ENCODE data around the gene POU2F3.

POU2F3 gene

DNA sequence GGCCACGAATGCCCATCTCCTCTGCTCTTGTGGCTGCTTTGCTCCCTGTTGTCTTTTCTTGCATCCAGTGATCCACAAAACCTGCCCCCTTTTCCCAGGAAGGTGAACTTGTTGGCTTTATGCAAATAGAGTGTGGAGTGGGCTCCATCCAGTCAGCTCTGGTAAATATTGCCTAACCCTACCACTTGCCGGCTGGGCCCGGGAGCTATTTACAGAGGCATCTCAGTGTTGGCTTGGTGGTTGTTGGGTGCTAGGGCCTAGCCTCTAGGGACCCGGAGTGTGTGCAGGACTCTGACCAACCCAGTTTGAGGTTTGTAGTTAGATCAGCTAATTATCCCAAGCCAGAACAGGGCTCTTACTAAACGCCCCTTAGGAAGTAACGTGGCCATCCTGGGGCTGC lies 44.3 kb downstream of the POU2F3 start:
- Histone ChIP-seq H3K4me1 (ENCODE audit: control insufficient read depth, insufficient read depth, low read length, poor library complexity, severe bottlenecking) (peaks cover 17% of the 10 kb centered on the region), H3K36me3 (ENCODE audit: control insufficient read depth, insufficient read depth, low read length) (no peaks in the 10 kb centered on the region), H3K4me3 (ENCODE audit: extremely low read depth, insufficient read depth, low read length, poor library complexity, severe bottlenecking) (no peak overlapping the region), H3K9me3 (ENCODE audit: control insufficient read depth, low read length) (no peaks in the 10 kb centered on the region), H3K27ac (ENCODE audit: low read depth, low read length, severe bottlenecking) (no peak overlapping the region)
- 88 to 89% methylated on average over 1 to 4 of the region's 6 CpGs for WGBS, 2 experiments (ENCODE audit: insufficient coverage in 2 of 2)

DNA sequence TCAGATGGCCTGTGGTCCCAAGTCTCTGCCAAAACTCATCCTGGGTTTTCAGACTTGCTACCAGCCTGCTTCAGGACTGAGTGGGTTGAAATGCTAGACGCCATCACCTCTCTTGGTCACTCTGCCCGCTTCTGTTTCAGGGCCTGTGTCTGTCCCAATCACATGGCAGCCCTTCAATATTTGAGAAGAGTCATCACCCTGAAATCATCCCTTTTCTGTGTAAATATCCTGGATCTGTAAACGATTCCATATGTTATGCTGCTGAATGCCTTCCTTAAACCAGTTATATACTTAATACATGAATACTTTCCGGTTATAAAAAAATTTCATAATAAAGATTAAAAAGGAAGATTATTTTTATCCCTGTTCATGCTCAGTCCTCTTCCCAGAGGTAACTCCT lies 45.3 kb downstream of the POU2F3 start:
- no peaks in the 10 kb centered on the region for H3K36me3 ChIP-seq (ENCODE audit: control insufficient read depth, insufficient read depth, low read length)
- H3K9me3 ChIP-seq (ENCODE audit: control insufficient read depth, low read length) = no peaks in the 10 kb centered on the region
- 63 to 85% methylated on average over 1 to 2 of the region's 4 CpGs for WGBS, 2 experiments (ENCODE audit: insufficient coverage in 2 of 2)
- H3K27ac ChIP-seq (ENCODE audit: low read depth, low read length, severe bottlenecking) = no peak overlapping the region
- H3K4me3 ChIP-seq (ENCODE audit: extremely low read depth, insufficient read depth, low read length, poor library complexity, severe bottlenecking) = no peak overlapping the region
- H3K4me1 ChIP-seq (ENCODE audit: control insufficient read depth, insufficient read depth, low read length, poor library complexity, severe bottlenecking) = peaks cover 13% of the 10 kb centered on the region

DNA sequence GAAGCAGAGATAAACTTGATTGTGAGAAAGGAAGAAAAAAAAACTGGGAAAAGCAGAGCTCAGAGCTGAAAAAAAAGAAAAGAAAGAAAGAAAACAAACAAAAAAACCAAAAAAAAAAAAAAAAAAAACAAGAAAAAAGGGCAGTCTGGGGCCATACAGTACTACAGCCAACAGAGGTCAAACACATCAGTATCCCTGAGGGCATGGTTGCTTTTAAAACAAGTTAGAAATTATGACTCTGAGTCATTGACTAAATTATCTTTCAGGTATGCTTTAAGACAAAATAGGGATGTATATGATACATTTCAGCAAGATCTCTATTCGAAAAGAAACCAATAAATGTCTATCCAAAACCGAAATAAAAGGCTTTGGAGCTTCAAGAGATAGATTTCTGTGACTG lies 48.1 kb downstream of the POU2F3 start:
- no peaks in the 10 kb centered on the region for H3K4me1 ChIP-seq (ENCODE audit: control insufficient read depth, insufficient read depth, low read length, poor library complexity, severe bottlenecking)
- no peaks in the 10 kb centered on the region for H3K36me3 ChIP-seq (ENCODE audit: control insufficient read depth, insufficient read depth, low read length)
- H3K9me3 ChIP-seq (ENCODE audit: control insufficient read depth, low read length) = no peaks in the 10 kb centered on the region
- WGBS, 2 experiments (ENCODE audit: insufficient coverage in 2 of 2) = 83 to 86% methylated on average over 1 of the region's 2 CpGs
- no peak overlapping the region for H3K4me3 ChIP-seq (ENCODE audit: extremely low read depth, insufficient read depth, low read length, poor library complexity, severe bottlenecking)
- no peak overlapping the region for H3K27ac ChIP-seq (ENCODE audit: low read depth, low read length, severe bottlenecking)

DNA sequence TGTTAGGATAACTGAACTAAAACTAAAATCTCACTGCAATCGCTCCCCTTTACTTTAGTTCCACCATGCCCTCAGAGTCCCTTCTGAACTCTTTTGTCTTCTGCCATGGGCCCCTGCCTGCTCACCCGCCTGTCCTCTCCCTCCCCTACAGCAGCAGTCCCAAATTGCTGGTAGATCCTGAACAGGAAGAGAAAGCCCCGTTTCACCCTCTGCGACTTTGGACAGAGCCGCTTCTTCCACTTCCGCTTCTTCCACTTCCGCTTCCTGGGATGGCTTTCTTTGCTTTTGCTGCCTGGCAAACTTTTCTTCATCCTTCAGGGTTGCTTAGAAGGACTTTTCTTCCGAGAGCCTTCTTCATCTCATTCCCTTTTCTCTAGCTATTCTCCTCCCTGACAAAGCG lies 49.5 kb downstream of the POU2F3 start:
- Histone ChIP-seq H3K4me1 (ENCODE audit: control insufficient read depth, insufficient read depth, low read length, poor library complexity, severe bottlenecking) (no peaks in the 10 kb centered on the region), H3K4me3 (ENCODE audit: extremely low read depth, insufficient read depth, low read length, poor library complexity, severe bottlenecking) (no peak overlapping the region), H3K36me3 (ENCODE audit: control insufficient read depth, insufficient read depth, low read length) (no peaks in the 10 kb centered on the region), H3K9me3 (ENCODE audit: control insufficient read depth, low read length) (no peaks in the 10 kb centered on the region), H3K27ac (ENCODE audit: low read depth, low read length, severe bottlenecking) (no peak overlapping the region)
- 75 to 77% methylated on average over 4 to 8 of the region's 9 CpGs for WGBS, 2 experiments (ENCODE audit: insufficient coverage in 2 of 2)

DNA sequence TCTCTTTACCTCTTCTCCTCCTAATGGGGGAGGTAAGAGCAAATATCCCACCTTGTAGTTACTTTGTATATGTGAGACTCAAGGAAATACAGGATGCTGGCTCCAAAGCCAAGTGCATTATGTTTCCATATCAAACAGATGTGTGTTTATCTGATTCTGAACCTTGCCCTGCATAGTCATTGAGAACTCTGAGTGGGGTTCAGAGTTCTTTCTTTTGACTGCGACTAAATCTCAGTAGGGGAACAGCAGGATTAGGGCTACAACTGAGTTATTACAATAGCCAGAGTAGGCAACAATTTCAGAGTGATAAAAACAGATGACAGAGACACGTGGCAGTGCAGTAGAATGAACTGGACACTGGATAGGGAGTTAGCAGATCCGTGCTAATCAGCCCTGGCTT lies 51.0 kb downstream of the POU2F3 start:
- Histone ChIP-seq H3K4me3 (ENCODE audit: extremely low read depth, insufficient read depth, low read length, poor library complexity, severe bottlenecking) (no peak overlapping the region), H3K9me3 (ENCODE audit: control insufficient read depth, low read length) (no peaks in the 10 kb centered on the region), H3K27ac (ENCODE audit: low read depth, low read length, severe bottlenecking) (no peak overlapping the region), H3K36me3 (ENCODE audit: control insufficient read depth, insufficient read depth, low read length) (no peaks in the 10 kb centered on the region), H3K4me1 (ENCODE audit: control insufficient read depth, insufficient read depth, low read length, poor library complexity, severe bottlenecking) (no peaks in the 10 kb centered on the region)
- WGBS, 2 experiments (ENCODE audit: insufficient coverage in 2 of 2) = 75 to 79% methylated on average over 3 of the region's 3 CpGs

DNA sequence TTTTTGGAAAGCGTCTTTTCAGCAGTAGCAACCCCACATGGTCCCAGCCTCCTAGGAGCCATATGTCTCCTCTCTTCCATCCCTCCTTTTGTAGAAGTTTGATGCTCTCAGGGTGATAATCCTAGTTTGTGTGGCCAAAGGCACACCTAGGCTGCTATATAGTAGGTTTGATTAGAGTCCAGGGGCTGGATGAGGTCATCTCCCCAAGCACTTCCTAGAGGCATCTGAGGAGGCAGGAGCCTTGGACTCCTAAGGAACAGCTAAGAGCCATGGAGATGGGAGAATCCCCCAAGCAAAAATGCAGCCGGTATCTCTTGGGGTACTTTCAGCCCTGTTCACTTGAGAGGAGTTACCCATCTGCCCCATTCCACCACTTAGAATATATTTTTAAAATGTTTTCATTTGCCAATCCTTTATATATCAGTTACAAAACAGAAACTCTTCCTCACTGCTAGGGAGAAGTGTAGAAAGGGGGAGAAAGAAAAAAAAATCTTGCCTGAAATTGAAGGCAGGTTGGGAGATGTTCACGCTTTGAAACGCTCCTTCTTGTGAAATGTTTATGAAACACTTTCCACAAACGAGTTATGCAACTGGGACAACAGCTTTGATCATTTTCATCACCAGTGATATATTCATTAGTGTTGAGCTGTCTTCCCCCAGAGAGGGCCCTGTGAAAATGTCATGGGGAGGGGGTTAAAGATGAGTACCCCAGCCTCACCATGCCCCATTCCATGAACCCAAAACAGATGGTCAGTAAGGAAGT lies 53.3 kb downstream of the POU2F3 start:
- 89 to 100% methylated on average over 1 to 3 of the region's 5 CpGs for WGBS, 2 experiments (ENCODE audit: insufficient coverage in 2 of 2)
- no peaks in the 10 kb centered on the region for H3K4me1 ChIP-seq (ENCODE audit: control insufficient read depth, insufficient read depth, low read length, poor library complexity, severe bottlenecking)
- no peaks in the 10 kb centered on the region for H3K9me3 ChIP-seq (ENCODE audit: control insufficient read depth, low read length)
- H3K4me3 ChIP-seq (ENCODE audit: extremely low read depth, insufficient read depth, low read length, poor library complexity, severe bottlenecking) = no peak overlapping the region
- H3K27ac ChIP-seq (ENCODE audit: low read depth, low read length, severe bottlenecking) = no peak overlapping the region
- no peaks in the 10 kb centered on the region for H3K36me3 ChIP-seq (ENCODE audit: control insufficient read depth, insufficient read depth, low read length)

DNA sequence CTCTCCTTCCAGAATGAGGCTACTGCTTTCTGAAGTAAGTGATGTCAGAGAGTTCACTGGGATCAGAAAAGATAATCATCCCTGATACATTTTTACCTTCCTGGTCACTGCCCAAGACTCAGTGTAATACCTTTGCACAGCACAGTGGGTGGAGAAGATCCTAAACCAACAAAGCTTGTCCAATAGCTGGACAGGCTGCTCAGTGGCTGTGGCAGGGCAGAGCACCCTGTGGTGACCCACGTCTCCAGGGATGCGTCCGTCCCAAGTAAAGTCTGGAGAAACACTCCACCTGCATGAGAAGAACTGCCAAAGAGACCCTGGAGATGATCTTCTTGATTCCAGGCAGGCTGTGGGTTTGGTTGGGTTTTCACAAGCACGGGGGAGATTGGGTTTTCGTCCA lies 54.2 kb downstream of the POU2F3 start:
- Histone ChIP-seq H3K27ac (ENCODE audit: low read depth, low read length, severe bottlenecking) (no peak overlapping the region), H3K4me3 (ENCODE audit: extremely low read depth, insufficient read depth, low read length, poor library complexity, severe bottlenecking) (no peak overlapping the region), H3K4me1 (ENCODE audit: control insufficient read depth, insufficient read depth, low read length, poor library complexity, severe bottlenecking) (no peaks in the 10 kb centered on the region), H3K9me3 (ENCODE audit: control insufficient read depth, low read length) (no peaks in the 10 kb centered on the region), H3K36me3 (ENCODE audit: control insufficient read depth, insufficient read depth, low read length) (no peaks in the 10 kb centered on the region)
- 92 to 100% methylated on average over 3 of the region's 5 CpGs for WGBS, 2 experiments (ENCODE audit: insufficient coverage in 2 of 2)

DNA sequence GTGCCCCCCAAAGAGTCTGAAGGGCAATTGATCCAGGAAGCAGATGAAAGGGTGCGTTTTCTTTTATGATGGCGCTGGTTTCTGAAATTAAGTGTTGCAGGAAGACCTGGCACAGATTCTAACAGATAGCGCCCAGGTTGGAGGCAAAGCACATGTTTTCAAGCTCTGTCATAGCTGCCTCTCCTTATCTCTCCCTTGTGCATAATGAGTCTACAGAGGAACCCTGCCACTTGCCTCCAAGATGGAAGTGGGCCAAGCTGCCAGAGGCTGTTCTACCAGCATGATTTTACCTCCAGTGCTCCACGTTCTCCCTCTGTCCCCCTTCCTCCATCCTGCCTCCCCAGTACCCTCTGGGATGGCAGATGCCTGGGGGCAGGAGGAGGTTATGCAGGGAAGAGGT lies 55.2 kb downstream of the POU2F3 start:
- H3K36me3 ChIP-seq (ENCODE audit: control insufficient read depth, insufficient read depth, low read length) = no peaks in the 10 kb centered on the region
- H3K9me3 ChIP-seq (ENCODE audit: control insufficient read depth, low read length) = no peaks in the 10 kb centered on the region
- H3K4me1 ChIP-seq (ENCODE audit: control insufficient read depth, insufficient read depth, low read length, poor library complexity, severe bottlenecking) = no peaks in the 10 kb centered on the region
- 96 to 97% methylated on average over 3 of the region's 4 CpGs for WGBS, 2 experiments (ENCODE audit: insufficient coverage in 2 of 2)
- H3K27ac ChIP-seq (ENCODE audit: low read depth, low read length, severe bottlenecking) = no peak overlapping the region
- no peak overlapping the region for H3K4me3 ChIP-seq (ENCODE audit: extremely low read depth, insufficient read depth, low read length, poor library complexity, severe bottlenecking)

DNA sequence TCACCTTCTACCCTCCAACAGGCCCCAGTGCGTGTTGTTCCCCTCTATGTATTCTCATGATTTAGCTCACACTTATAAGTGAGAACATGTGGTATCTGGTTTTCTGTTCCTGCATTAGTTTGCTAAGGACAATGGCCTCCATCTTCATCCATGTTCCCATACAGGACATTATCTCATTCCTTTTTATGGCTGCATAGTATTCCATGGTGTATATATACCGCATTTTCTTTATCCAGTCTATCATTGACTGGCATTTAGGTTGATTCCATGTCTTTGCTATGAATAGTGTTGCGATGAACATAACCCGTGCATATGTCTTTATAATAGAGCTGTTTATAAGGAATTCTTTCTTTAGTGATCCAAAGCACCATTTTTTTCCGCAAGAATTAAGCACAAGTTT lies 56.6 kb downstream of the POU2F3 start:
- no peak overlapping the region for H3K27ac ChIP-seq (ENCODE audit: low read depth, low read length, severe bottlenecking)
- no peaks in the 10 kb centered on the region for H3K9me3 ChIP-seq (ENCODE audit: control insufficient read depth, low read length)
- H3K4me3 ChIP-seq (ENCODE audit: extremely low read depth, insufficient read depth, low read length, poor library complexity, severe bottlenecking) = no peak overlapping the region
- H3K4me1 ChIP-seq (ENCODE audit: control insufficient read depth, insufficient read depth, low read length, poor library complexity, severe bottlenecking) = no peaks in the 10 kb centered on the region
- H3K36me3 ChIP-seq (ENCODE audit: control insufficient read depth, insufficient read depth, low read length) = no peaks in the 10 kb centered on the region
- WGBS, 2 experiments (ENCODE audit: insufficient coverage in 2 of 2) = no CpG with 5 or more reads among the region's 5 CpGs

DNA sequence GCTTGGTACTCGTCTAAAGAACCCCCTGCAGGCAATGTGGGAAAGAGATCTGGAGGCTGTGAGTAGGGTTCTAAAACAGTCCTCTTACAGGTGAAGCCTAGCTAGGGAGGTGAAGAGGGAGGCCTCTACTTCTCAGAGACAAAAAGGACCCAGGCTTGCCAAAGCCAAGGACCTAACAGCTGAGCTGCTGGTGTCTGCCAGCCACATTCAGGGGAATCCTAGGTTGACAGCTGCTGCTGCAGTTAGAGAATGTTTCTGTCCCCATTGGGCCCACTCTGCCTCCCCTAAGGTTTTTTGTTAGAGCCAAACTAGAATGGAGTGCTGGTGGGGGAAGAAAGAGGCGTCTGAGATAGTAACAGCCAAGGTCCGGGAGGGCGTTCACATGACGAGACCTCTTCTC lies 58.5 kb downstream of the POU2F3 start:
- no peaks in the 10 kb centered on the region for H3K36me3 ChIP-seq (ENCODE audit: control insufficient read depth, insufficient read depth, low read length)
- H3K9me3 ChIP-seq (ENCODE audit: control insufficient read depth, low read length) = no peaks in the 10 kb centered on the region
- no peak overlapping the region for H3K27ac ChIP-seq (ENCODE audit: low read depth, low read length, severe bottlenecking)
- H3K4me1 ChIP-seq (ENCODE audit: control insufficient read depth, insufficient read depth, low read length, poor library complexity, severe bottlenecking) = no peaks in the 10 kb centered on the region
- no peak overlapping the region for H3K4me3 ChIP-seq (ENCODE audit: extremely low read depth, insufficient read depth, low read length, poor library complexity, severe bottlenecking)
- 65 to 79% methylated on average over 3 to 5 of the region's 5 CpGs for WGBS, 2 experiments (ENCODE audit: insufficient coverage in 2 of 2)

DNA sequence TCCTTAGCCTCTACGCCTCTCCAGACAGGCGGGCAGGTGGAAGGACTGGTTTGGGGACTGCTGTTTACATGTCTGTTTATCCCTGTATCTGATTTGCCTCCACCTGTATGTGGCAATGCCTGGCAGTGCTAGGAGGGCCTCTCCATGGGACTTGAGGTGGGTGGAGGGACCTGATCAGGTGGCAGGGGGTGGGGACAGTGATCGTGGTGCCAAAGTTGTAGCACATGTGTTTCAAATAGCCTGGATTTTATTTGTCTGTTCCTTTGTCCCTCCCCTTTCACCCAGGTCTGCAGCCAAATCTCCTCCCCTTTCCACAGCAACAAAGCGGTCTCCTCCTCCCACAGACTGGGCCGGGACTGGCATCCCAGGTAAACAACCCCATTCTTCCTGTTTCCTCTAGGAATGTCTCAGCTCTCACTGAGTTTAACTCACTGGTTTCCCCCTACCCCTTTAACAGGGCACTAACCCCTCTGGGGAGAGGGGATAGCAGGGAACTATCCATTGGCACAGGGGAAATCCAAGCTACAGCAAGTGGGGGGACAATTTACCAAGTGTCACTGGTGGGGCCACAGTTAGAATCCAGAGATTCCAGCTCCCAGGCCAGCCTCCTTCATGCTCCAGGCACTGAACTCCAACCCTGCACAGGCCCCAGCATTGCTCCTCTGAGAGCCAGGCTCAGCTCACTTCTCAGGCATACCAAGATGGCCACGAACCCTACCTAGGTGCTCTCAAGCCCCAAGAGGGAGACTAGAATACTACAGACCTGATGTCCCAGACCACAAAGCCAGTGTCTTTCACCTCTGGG lies 62.3 kb downstream of the POU2F3 start:
- Histone ChIP-seq H3K9me3 (ENCODE audit: control insufficient read depth, low read length) (no peaks in the 10 kb centered on the region), H3K4me1 (ENCODE audit: control insufficient read depth, insufficient read depth, low read length, poor library complexity, severe bottlenecking) (peaks cover 14% of the 10 kb centered on the region), H3K36me3 (ENCODE audit: control insufficient read depth, insufficient read depth, low read length) (no peaks in the 10 kb centered on the region), H3K27ac (ENCODE audit: low read depth, low read length, severe bottlenecking) (no peak overlapping the region), H3K4me3 (ENCODE audit: extremely low read depth, insufficient read depth, low read length, poor library complexity, severe bottlenecking) (no peak overlapping the region)
- 66 to 89% methylated on average over 2 to 3 of the region's 6 CpGs for WGBS, 2 experiments (ENCODE audit: insufficient coverage in 2 of 2)
